SK-N-SH (cell line): ENCODE measurements around the gene TNXB. TPM values are rescaled to one million over a fixed set of nuclear protein-coding genes. Genes with fewer than 3 reads are reported as not detected.

Source experiments
- CTCF ChIA-PET: fragments of 300-600, 350-600 bp; formaldehyde crosslinking; extraction: SDS; loops from one replicate; lab custom pipeline; 2021; lab: Yijun Ruan, JAX
- POLR2A ChIA-PET: fragments of 350-600 bp; sonication (Branson Sonifier 250); formaldehyde crosslinking; extraction: SDS; loops from one replicate; lab custom pipeline; 2020; ENCODE audit warnings: antibody characterized with exemption, inconsistent platforms; lab: Yijun Ruan, JAX
- DNase-seq: peaks from one replicate; pipeline ENCODE4 v3.0.0; 2012
- H2AFZ ChIP-seq: fragments of 200-600 bp; sonication (generic); 2 replicates; pipeline ENCODE4 v1.8.1; 2016; ENCODE audit warnings: antibody characterized with exemption, mild to moderate bottlenecking, low read depth
- H3F3A ChIP-seq: fragments of 200-600 bp; sonication (generic); replicated peaks from 2 replicates; pipeline ENCODE3; 2016; ENCODE audit warnings: antibody characterized with exemption, mild to moderate bottlenecking; ENCODE audit not compliant: insufficient read depth
- H3K27ac ChIP-seq, 2 experiments: fragments of 200-500 bp in 1 of 2; fragments of 200-600 bp in 1 of 2; sonication (Bioruptor generic) in 1 of 2; sonication (generic), shearing (Covaris generic) in 1 of 2; 2 replicates each; pipeline versions ENCODE4 v1.5.1 to v1.6.1; 2014 to 2016; ENCODE audit warnings: low read depth in 2 of 2, inconsistent platforms in 1 of 2, low read length in 1 of 2, mild to moderate bottlenecking in 1 of 2, mixed read lengths in 1 of 2
- H3K27me3 ChIP-seq: fragments of 200-600 bp; sonication (generic), shearing (Covaris generic); 2 replicates; pipeline ENCODE4 v1.6.1; 2016; ENCODE audit warnings: mixed run types; ENCODE audit not compliant: insufficient read depth
- H3K36me3 ChIP-seq, 2 experiments: fragments of 200-500 bp in 1 of 2; fragments of 200-600 bp in 1 of 2; sonication (Bioruptor generic) in 1 of 2; sonication (generic) in 1 of 2; replicated peaks in 1 of 2; 2 replicates each; pipeline versions ENCODE3 to v1.5.1; 2014 to 2016; ENCODE audit warnings: low read length in 1 of 2, mild to moderate bottlenecking in 1 of 2; ENCODE audit not compliant: insufficient read depth in 2 of 2, control insufficient read depth in 1 of 2
- H3K4me1 ChIP-seq, 2 experiments: fragments of 200-500 bp in 1 of 2; fragments of 200-600 bp in 1 of 2; sonication (Bioruptor generic) in 1 of 2; sonication (generic), shearing (Covaris generic) in 1 of 2; 2 replicates each; pipeline versions ENCODE4 v1.5.1 to v1.6.1; 2014 to 2016; ENCODE audit warnings: low read depth in 1 of 2, low read length in 1 of 2, mixed run types in 1 of 2; ENCODE audit not compliant: insufficient read depth in 2 of 2, control insufficient read depth in 1 of 2
- H3K4me2 ChIP-seq: fragments of 200-600 bp; sonication (generic), shearing (Covaris generic); 2 replicates; pipeline ENCODE4 v1.6.1; 2017; ENCODE audit warnings: mixed run types
- H3K4me3 ChIP-seq, 2 experiments: fragments of 200-500 bp in 1 of 2; fragments of 200-600 bp in 1 of 2; sonication (Bioruptor generic) in 1 of 2; sonication (generic), shearing (Covaris generic) in 1 of 2; 2 replicates each; pipeline versions ENCODE4 v1.5.1 to v1.8.1; 2014 to 2016; ENCODE audit warnings: low read depth in 2 of 2, inconsistent platforms in 1 of 2, low read length in 1 of 2, mild to moderate bottlenecking in 1 of 2, mixed read lengths in 1 of 2, moderate library complexity in 1 of 2
- H3K79me2 ChIP-seq: fragments of 200-600 bp; sonication (generic); 2 replicates; pipeline ENCODE4 v1.8.1; 2017; ENCODE audit warnings: mild to moderate bottlenecking; ENCODE audit not compliant: insufficient read depth
- H3K9ac ChIP-seq: fragments of 200-600 bp; sonication (generic); 2 replicates; pipeline ENCODE4 v1.6.1; 2017; ENCODE audit warnings: mixed run types
- H3K9me2 ChIP-seq: fragments of 200-600 bp; sonication (generic); 2 replicates; pipeline ENCODE4 v1.6.1; 2017; ENCODE audit warnings: mixed run types
- H3K9me3 ChIP-seq: fragments of 200-600 bp; sonication (generic); 2 replicates; pipeline ENCODE4 v1.6.1; 2017; ENCODE audit warnings: mixed run types, mild to moderate bottlenecking, moderate library complexity
- H4K20me1 ChIP-seq: fragments of 200-600 bp; sonication (generic); 2 replicates; pipeline ENCODE4 v1.6.1; 2017; ENCODE audit warnings: mild to moderate bottlenecking, mixed run types; ENCODE audit not compliant: insufficient read depth
- EZH2phosphoT487 ChIP-seq: fragments of 200-600 bp; sonication (generic); IDR thresholded peaks from 2 replicates; pipeline ENCODE4 v1.6.1; 2017; ENCODE audit warnings: low read depth, mixed run types, mild to moderate bottlenecking, antibody characterized with exemption, moderate library complexity, borderline replicate concordance
- FOSL2 ChIP-seq: IDR thresholded peaks from 2 replicates; pipeline ENCODE4 v1.4.0; 2012; ENCODE audit warnings: low read depth, mild to moderate bottlenecking, moderate library complexity, borderline replicate concordance
- FOXJ3 ChIP-seq: sonication (generic); formaldehyde crosslinking; IDR thresholded peaks from 2 replicates; pipeline ENCODE4 v1.5.1; 2020; ENCODE audit warnings: mild to moderate bottlenecking, missing genetic modification reagents
- JUND ChIP-seq: IDR thresholded peaks from 2 replicates; pipeline ENCODE4 v1.4.0; 2012
- MXI1 ChIP-seq: IDR thresholded peaks from 2 replicates; pipeline ENCODE4 v1.6.1; 2012; ENCODE audit warnings: mild to moderate bottlenecking, low read depth, low read length, improper control_type of control experiment
- POLR2AphosphoS5 ChIP-seq: IDR thresholded peaks from 2 replicates; pipeline ENCODE4 v1.6.1; 2012; ENCODE audit warnings: low read depth, low read length
- RXRA ChIP-seq: IDR thresholded peaks from 2 replicates; pipeline ENCODE4 v1.4.0; 2012; ENCODE audit warnings: low read depth, mild to moderate bottlenecking, borderline replicate concordance
- SIN3A ChIP-seq: IDR thresholded peaks from 2 replicates; pipeline ENCODE4 v1.6.1; 2012; ENCODE audit warnings: low read depth, mild to moderate bottlenecking, low read length, moderate library complexity, borderline replicate concordance
- SMC3 ChIP-seq: IDR thresholded peaks from 2 replicates; pipeline ENCODE4 v1.6.1; 2012; ENCODE audit warnings: low read depth, low read length, improper control_type of control experiment
- TAF1 ChIP-seq: IDR thresholded peaks from 2 replicates; pipeline ENCODE4 v1.6.1; 2012; ENCODE audit warnings: low read depth, mild to moderate bottlenecking, low read length, moderate library complexity, borderline replicate concordance
- TCF12 ChIP-seq: IDR thresholded peaks from 2 replicates; pipeline ENCODE4 v1.4.0; 2012
- WGBS: methylation state at CpG from one replicate; pipeline ENCODE4 v1.1.6; 2017; ENCODE audit warnings: low lambda C conversion rate; 5-methylcytosine and 5-hydroxymethylcytosine counted together
- polyA plus RNA-seq, 3 experiments: library from polyadenylated mRNA; depleted of rRNA; stranded (reverse); fragments of >200 nt; gene quantifications; 2 replicates each; pipeline ENCODE4 v1.2.3, GENCODE V29; 2012
- TF ChIP-seq, protein P1 (sequence below): fragments of 200-600 bp; sonication (generic); IDR thresholded peaks from 2 replicates; pipeline ENCODE4 v1.6.1; 2017; ENCODE audit warnings: antibody characterized with exemption, mild to moderate bottlenecking, moderate library complexity
- TF ChIP-seq, protein P2 (sequence below): fragments of 150-350 bp; IDR thresholded peaks from 2 replicates; pipeline ENCODE4 v1.6.1; 2017; ENCODE audit warnings: antibody characterized with exemption, low read length, low read depth, borderline replicate concordance
- TF ChIP-seq, protein P3 (sequence below): IDR thresholded peaks from 2 replicates; pipeline ENCODE4 v1.6.1; 2012; ENCODE audit warnings: mild to moderate bottlenecking, low read depth, low read length, moderate library complexity
- TF ChIP-seq, protein P4 (sequence below): IDR thresholded peaks from 2 replicates; pipeline ENCODE4 v1.4.0; 2012; ENCODE audit warnings: low read depth, borderline replicate concordance

TNXB gene
- polyA plus RNA-seq, 1 of the 3 experiments (the other 2 are of a cell fraction) = 0.48 TPM

DNA sequence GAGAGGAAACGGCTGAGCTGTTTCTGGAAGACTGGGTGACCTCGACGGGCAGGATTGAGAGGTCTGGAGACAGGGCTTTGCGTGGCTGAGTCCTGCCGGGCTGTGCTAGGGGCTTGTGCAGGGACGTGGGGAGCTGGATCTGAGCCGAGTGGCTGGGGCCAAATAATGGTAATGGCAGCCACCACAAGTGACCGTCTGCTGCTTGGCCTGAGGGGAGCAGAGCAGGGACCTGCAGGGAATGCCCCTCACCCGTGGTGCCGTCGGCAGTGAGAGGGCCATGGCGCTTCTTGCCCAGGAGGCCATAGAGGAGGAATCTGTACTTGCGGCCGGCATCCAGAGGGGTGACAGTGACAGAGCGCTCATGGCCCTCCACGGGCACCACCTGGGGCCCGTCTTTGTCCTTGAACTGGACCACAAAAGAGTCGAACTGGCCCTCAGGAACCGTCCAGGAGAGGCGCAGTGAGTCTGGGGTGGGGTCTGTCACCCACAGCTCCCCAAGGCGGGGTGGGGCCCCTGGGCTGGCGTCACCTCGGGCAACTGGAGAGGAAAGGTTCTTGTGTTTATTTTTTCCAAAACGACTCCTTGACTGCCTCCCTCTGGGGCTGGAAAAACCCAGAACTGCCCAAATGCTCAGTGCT lies 39.1 kb downstream of the TNXB start:
- no peak overlapping the region for H3K4me3 ChIP-seq
- no peak overlapping the region for H3K27ac ChIP-seq
- no peak overlapping the region for H2AFZ ChIP-seq
- POLR2A ChIA-PET = interaction anchor here (0.8 kb wide), 1 partner anchor 10 kb away, joined by 3 read pairs; no protein-coding TSS in a partner anchor
- no peaks in the 10 kb centered on the region for H3K9me2 ChIP-seq
- CTCF ChIA-PET = interaction anchor here (1.2 to 1.3 kb wide), 2 partner anchors 22 to 49 kb away, joined by 3 to 5 read pairs; no protein-coding TSS in a partner anchor
- H3K4me2 ChIP-seq = no peak overlapping the region
- no peaks in the 10 kb centered on the region for H4K20me1 ChIP-seq
- H3K9me3 ChIP-seq = no peaks in the 10 kb centered on the region
- no peaks in the 10 kb centered on the region for H3F3A ChIP-seq
- H3K36me3 ChIP-seq = no peaks in the 10 kb centered on the region
- no peaks in the 10 kb centered on the region; the same call in 1 of the 2 replicates for H3K27me3 ChIP-seq
- DNase-seq = no peak
- no peaks in the 10 kb centered on the region for H3K4me1 ChIP-seq
- no peak overlapping the region for H3K9ac ChIP-seq
- TF ChIP-seq FOXJ3 (no peak), POLR2AphosphoS5 (no peak), MXI1 (no peak), SMC3 (no peak), EZH2phosphoT487 (no peak), FOSL2 (no peak), SIN3A (no peak), JUND (no peak), RXRA (no peak), TCF12 (no peak), TAF1 (no peak)
- TF ChIP-seq, protein P1, sequence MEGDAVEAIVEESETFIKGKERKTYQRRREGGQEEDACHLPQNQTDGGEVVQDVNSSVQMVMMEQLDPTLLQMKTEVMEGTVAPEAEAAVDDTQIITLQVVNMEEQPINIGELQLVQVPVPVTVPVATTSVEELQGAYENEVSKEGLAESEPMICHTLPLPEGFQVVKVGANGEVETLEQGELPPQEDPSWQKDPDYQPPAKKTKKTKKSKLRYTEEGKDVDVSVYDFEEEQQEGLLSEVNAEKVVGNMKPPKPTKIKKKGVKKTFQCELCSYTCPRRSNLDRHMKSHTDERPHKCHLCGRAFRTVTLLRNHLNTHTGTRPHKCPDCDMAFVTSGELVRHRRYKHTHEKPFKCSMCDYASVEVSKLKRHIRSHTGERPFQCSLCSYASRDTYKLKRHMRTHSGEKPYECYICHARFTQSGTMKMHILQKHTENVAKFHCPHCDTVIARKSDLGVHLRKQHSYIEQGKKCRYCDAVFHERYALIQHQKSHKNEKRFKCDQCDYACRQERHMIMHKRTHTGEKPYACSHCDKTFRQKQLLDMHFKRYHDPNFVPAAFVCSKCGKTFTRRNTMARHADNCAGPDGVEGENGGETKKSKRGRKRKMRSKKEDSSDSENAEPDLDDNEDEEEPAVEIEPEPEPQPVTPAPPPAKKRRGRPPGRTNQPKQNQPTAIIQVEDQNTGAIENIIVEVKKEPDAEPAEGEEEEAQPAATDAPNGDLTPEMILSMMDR = no peak
- TF ChIP-seq, protein P2, sequence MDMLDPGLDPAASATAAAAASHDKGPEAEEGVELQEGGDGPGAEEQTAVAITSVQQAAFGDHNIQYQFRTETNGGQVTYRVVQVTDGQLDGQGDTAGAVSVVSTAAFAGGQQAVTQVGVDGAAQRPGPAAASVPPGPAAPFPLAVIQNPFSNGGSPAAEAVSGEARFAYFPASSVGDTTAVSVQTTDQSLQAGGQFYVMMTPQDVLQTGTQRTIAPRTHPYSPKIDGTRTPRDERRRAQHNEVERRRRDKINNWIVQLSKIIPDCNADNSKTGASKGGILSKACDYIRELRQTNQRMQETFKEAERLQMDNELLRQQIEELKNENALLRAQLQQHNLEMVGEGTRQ = no peak
- TF ChIP-seq, protein P3, sequence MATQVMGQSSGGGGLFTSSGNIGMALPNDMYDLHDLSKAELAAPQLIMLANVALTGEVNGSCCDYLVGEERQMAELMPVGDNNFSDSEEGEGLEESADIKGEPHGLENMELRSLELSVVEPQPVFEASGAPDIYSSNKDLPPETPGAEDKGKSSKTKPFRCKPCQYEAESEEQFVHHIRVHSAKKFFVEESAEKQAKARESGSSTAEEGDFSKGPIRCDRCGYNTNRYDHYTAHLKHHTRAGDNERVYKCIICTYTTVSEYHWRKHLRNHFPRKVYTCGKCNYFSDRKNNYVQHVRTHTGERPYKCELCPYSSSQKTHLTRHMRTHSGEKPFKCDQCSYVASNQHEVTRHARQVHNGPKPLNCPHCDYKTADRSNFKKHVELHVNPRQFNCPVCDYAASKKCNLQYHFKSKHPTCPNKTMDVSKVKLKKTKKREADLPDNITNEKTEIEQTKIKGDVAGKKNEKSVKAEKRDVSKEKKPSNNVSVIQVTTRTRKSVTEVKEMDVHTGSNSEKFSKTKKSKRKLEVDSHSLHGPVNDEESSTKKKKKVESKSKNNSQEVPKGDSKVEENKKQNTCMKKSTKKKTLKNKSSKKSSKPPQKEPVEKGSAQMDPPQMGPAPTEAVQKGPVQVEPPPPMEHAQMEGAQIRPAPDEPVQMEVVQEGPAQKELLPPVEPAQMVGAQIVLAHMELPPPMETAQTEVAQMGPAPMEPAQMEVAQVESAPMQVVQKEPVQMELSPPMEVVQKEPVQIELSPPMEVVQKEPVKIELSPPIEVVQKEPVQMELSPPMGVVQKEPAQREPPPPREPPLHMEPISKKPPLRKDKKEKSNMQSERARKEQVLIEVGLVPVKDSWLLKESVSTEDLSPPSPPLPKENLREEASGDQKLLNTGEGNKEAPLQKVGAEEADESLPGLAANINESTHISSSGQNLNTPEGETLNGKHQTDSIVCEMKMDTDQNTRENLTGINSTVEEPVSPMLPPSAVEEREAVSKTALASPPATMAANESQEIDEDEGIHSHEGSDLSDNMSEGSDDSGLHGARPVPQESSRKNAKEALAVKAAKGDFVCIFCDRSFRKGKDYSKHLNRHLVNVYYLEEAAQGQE = no peak
- TF ChIP-seq, protein P4, sequence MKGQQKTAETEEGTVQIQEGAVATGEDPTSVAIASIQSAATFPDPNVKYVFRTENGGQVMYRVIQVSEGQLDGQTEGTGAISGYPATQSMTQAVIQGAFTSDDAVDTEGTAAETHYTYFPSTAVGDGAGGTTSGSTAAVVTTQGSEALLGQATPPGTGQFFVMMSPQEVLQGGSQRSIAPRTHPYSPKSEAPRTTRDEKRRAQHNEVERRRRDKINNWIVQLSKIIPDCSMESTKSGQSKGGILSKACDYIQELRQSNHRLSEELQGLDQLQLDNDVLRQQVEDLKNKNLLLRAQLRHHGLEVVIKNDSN = no peak
- no peaks in the 10 kb centered on the region for H3K79me2 ChIP-seq
- 45% methylated on average over 18 of the region's 24 CpGs for WGBS
